SU-DHL-6 (cell line): ENCODE measurements around the gene HADH.

ENCODE experiments used
- CTCF ChIP-seq: fragments of 200-600 bp; sonication (generic); IDR thresholded peaks from one replicate; pipeline ENCODE4 v1.5.1; 2017; ENCODE audit warnings: antibody characterized with exemption, mild to moderate bottlenecking, low read length, moderate library complexity; ENCODE audit not compliant: insufficient read depth, poor library complexity, severe bottlenecking
- EZH2phosphoT487 ChIP-seq: fragments of 200-600 bp; sonication (generic), shearing (Covaris generic); conservative IDR thresholded peaks from 2 replicates; pipeline ENCODE4 v1.6.1; 2018; ENCODE audit warnings: mild to moderate bottlenecking, antibody characterized with exemption, low read length, moderate library complexity, mixed read lengths

- peak; percentile 54 for TF ChIP-seq CTCF
- no peak for TF ChIP-seq EZH2phosphoT487
These were observed 28.6 kb downstream of the HADH start for GRCh38 chr4:108018040-108018883.
